HG02884 (cell line): ENCODE measurements around the gene TBX22.
"Not testable (repeated sequence)": the region's sequence is repeated elsewhere in the genome, so short reads cannot be mapped to it uniquely, and the experiment has no call there.

Experiments
- ATAC-seq: cut with Tn5 transposase; IDR thresholded peaks from one replicate; pipeline ENCODE4 v1.9.1; 2021; ENCODE audit warnings: mild to moderate bottlenecking, moderate library complexity; ENCODE audit not compliant: unreplicated experiment

The TBX22 gene, protein sequence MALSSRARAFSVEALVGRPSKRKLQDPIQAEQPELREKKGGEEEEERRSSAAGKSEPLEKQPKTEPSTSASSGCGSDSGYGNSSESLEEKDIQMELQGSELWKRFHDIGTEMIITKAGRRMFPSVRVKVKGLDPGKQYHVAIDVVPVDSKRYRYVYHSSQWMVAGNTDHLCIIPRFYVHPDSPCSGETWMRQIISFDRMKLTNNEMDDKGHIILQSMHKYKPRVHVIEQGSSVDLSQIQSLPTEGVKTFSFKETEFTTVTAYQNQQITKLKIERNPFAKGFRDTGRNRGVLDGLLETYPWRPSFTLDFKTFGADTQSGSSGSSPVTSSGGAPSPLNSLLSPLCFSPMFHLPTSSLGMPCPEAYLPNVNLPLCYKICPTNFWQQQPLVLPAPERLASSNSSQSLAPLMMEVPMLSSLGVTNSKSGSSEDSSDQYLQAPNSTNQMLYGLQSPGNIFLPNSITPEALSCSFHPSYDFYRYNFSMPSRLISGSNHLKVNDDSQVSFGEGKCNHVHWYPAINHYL

DNA sequence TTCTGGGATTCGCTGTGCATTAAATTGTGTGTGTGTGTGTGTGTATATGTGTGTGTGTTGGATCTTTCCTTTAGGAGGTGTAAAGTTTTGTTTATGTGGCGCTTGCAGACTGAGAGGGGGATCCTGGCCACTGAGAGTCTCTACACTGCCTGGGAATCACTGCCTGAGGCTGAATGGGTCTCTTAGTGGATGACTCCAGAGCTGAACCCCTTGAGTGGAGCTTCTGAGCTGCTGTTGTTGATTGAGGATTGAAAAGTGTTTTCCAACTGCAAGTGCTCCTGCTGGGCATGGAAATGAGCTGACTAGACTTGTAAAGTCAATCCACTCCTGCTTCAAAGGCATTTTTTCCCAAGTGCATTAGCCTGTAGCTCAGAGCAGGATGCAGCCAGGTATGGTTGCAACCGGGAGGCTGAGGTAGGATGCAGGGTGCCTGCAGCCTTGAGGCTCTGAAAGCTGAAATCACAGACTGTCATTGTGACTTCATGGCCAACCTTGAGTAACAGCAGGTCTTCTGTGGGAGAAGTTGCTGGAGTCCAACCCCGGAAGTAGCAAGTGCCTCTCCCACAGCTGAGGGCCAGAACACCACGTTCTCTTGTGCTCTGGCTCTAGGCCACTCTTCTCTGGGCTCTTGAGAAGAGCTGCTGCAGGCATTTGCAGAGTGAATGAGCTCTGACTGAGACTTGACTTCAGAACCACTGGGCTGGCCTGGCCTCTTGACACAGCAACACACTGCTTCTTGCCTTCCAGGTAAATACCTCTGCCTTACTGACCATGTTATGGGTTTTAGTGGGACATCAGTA is at the start of gene TBX22:
TBX22 (plus strand) TSS at position 613 of the 800 bp plus-strand sequence. CDS start 7,517 bp downstream, outside the sequence.
- ATAC-seq = no peak

DNA sequence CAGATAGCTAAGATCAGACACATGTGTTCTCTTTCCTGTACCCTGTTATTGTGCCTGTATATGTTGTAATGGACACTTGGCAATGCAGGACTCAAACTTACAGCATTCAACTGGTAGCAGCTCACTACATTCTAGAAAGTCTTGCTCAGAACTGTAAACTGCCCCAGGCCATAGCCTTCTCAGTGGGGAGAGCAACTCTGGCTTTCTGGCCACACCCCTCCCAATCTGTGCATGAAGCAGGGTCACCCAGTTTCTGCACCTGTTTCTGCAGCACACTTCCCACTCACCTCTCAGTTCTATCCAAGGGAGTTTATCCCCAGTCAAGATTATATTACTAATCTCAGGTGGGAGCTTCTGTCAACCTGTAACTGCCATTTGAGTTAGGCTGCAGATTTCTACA is 38.9 kb upstream of the TBX22 start:
- ATAC-seq = no peak

DNA sequence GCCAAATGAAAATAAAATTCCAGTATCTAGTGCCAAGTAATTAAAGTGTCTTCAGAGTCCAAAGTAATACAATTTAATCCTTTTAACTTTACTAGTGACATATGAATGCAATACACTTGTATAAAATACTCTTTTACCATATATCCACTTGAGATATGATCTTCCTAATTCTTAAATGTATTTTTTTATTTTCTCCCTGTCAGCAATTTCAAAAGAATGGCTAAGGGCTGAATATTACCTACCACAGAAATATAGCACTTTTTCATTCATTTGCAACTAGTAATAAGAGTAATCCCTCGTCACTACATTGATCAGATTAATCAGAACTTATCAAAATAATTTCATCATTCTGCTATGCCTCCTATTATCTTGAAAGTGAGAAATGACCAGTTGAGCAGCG is 10.1 kb upstream of the TBX22 start:
- no peak for ATAC-seq

DNA sequence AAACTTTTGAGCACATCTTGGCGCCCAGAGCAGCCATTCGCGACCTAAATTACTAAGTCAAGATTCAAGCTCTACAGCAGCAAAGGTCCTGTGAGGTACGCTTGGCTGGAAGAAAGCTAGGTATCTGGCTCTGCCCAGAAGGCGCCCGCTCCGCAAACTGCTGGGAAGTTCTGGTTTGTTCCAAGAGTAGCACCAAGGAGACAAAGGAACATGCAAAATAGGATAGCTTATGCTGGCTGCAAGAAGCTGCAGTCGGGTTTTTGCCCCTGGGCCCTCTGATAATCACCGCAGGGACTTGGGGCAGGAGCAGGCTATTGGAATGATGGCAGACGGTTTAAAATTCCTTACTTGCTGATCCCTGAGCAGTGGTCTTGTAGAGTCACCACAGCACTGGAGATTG is 3.0 kb upstream of the TBX22 start:
- no peak for ATAC-seq

DNA sequence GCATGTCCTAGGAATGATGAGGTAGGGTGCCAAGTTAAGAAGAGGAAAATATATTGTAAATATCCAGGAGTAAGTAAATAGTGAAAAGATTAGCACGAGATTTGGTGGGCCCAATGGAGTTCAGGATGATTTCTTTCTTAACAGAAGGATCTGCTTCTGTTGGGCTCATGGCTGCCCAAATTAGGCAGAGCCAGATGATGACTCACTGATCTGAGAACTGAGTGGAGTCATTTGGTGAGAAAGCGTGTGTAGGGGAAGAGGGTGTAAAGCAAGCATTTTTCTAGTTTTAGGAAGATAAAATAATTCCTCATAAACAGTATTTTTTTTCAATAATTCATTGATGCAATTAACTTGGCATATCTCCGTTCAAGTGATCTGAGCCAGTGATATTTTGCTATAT is 1.6 kb downstream of the TBX22 start:
- ATAC-seq = no peak

DNA sequence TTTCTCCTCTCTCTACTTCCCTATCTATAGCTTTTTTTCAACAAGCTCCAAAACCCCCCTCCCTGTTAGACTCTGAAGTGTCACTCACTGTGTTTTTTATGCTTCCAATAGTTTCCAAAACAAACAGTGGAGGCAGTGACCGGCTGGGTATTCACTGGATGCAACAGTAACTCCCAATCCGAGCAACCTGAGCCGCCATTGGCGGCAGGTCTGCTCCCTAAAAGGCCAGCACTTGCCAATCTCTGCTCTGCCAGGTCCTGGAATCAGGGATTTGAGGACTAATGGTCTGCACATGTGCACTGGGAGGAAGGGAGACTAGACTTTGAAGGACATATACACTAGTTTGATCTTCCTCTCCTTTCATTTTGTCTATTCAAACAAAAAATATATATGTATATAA is 7.1 kb downstream of the TBX22 start:
- no peak for ATAC-seq

DNA sequence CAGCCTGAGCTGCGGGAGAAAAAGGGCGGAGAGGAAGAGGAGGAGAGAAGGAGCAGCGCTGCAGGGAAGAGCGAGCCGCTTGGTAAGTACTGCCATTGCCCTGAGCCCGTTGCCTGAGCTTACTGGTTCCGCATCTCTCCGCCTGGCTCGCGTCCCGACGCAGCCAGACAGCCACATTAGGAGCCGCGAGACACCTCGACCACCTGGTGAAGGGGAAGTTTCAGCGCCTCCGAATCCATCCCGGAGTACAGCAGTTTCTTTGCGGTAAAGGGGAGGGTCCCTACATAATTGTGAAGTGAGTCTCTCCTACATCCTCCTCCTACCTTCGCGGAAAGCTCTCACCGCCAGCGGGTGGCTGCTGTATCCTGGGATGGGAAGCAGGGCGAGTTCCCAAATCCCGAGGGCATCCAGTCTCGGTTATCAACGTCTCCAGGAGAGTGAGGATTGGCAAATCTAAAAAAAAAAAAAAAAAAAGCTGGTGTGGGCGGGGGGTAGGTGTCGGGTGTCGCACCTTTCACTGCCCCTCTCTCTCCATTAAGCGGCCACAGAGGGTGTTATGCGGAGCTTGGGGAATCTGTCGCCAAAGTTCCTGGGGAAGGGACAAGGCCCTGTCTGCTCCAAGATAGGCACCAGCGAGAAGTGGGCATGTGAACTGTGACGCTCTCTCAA is 7.9 kb downstream of the TBX22 start:
- no peak for ATAC-seq

DNA sequence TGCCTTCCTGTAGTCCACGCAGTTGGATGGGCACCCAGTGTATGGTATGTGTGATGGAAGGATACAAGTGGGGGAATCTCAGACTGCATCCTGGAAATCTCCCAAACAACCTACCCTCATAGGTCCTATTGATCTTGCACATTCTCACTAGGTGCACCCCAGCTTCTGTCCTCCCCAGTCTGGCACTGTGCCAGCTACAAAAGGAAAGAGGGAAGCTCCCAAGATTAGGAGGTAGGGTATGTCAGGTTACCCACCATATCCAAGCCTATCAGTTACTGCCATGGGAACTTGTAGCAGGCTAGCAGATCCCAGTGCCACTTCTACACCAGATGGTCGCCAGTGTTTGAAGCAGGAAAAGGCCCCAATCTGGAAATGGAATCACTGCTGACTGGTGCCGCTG is 11.6 kb downstream of the TBX22 start:
- no peak for ATAC-seq

DNA sequence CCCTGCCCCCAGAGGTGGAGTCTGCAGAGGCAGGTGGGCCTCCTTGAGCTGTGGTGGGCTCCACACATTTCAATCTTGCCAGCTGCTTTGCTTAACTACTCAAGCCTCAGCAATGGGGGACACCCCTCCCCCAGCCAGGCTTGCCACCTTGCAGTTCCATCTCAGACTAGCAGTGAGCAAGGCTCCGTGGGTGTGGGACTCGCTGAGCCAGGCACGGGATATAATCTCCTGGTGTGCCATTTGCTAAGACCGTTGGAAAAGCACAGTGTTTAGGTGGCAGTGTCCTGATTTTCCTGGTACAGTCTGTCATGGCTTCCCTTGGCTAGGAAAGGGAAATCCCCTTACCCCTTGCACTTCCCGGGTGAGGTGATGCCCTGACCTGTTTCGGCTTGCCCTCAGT is 51.6 kb downstream of the TBX22 start:
- not testable (repeated sequence) for ATAC-seq

DNA sequence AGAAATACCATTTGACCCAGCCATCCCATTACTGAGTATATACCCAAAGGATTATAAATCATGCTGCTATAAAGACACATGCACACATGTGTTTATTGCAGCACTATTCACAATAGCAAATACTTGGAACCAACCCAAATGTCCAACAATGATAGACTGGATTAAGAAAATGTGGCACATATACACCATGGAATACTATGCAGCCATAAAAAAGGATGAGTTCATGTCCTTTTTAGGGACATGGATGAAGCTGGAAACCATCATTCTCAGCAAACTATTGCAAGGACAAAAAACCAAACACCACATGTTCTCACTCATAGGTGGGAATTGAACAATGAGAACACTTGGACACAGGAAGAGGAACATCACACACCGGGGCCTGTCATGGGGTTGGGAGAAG is 61.1 kb downstream of the TBX22 start:
- ATAC-seq = not testable (repeated sequence)
